ENCODE measurements around the gene CCNK.

CCNK gene

DNA sequence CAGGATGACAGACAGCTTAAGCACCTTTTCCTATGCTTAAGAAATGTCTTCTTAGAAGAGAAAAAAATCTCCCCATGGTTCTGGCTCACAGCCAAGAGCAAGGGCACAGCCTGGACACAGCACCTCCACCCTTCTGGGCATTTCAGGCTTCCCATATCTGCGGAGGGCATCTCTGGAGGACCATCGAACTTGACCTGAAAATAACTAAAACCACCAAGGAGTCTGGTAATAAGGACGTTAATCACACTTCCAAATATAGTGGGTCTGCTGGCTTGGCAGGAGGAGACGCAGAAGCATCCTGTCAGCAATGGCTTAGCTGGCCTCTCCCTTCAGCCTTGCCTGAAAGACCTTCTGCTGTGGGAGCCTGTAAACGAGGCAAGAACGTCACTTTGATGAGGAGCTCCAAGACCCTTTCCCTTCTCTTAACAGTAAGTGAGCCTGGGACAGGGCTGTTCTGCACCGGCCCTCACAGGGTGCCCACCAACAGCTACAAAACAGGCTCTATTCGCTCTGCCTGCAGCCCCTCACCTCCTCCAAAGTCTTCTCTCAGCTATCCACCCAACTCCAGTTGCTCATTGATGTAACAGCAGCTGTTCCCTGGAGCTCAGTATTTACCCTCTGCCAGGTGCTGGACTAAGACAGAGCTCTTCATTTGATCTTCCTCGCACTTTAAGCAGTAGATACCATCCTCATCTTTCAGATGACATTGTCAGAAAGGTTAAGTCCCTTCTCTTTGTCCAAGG lies 13.7 kb upstream of the CCNK start:
- no peak for FAIRE-seq

- no peak for FAIRE-seq
Measured at GRCh38 chr14:99468081-99468480, 13.1 kb upstream of the CCNK start.

- no peak for FAIRE-seq
Measured at GRCh38 chr14:99468836-99469592, 12.2 kb upstream of the CCNK start.

- no peak for FAIRE-seq
Measured at GRCh38 chr14:99471731-99472130, 9.5 kb upstream of the CCNK start.

GRCh38 chr14:99472937-99473336 lies 8.3 kb upstream of the CCNK start:
- no peak for FAIRE-seq

GRCh38 chr14:99473458-99473857 lies 7.8 kb upstream of the CCNK start:
- FAIRE-seq: no peak

GRCh38 chr14:99475179-99475578 lies 6.0 kb upstream of the CCNK start:
- FAIRE-seq: no peak

DNA sequence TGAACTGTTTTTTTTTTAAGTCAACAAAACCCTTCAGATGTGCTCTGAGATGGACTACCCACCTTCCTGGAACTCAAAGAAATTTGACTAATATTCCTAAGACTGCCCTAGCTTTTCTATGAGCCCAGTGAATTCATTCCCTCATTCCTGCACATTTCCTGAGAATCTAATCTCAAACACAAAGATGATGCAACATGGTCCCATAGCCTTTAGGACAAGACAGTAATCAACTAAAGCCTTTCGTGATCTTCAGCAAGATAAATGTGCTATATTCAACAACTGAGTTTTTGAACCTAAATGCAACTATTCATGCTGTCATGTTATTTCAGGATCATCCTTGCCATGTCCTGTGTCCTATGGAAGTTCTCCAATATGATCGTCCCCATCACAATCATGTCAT lies 5.5 kb upstream of the CCNK start:
- no peak for FAIRE-seq

DNA sequence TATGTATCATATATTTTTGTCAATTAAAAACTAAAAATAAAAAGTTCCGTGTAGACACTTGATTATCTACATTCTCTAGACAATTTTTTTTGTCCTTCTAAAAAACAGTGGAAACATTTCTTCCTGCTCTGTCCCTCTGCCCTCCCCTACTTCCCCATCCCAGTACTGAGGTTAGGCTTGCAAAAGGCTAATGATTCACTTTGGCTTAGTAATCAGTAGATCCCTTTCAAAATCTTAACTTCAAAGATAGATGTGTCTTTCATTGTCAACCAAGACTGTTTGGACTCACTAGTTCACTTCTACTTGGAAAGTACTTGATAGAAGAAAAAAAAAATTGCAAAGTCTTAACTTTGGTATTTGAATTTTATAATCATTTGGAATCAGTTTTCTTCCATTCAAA lies 4.3 kb upstream of the CCNK start:
- no peak for FAIRE-seq

DNA sequence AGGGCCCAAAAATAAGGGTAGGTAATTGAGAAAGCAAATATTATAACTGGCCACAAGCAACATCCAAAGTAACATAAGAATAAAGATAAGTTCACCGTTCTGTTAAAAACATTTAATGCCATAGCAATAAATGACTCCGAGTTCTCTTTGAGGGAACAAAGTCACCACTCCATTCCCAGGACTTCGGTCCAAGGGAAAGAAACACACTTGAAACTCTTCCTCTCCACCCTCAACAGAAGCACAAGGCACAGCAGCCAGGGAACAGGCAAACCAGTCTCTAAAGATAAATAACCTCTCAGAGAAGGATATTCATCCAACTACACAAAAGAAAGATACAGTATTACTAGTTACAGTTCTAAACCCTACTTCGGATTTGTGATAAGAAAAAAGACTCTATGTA lies 3.1 kb upstream of the CCNK start:
- no peak for FAIRE-seq

DNA sequence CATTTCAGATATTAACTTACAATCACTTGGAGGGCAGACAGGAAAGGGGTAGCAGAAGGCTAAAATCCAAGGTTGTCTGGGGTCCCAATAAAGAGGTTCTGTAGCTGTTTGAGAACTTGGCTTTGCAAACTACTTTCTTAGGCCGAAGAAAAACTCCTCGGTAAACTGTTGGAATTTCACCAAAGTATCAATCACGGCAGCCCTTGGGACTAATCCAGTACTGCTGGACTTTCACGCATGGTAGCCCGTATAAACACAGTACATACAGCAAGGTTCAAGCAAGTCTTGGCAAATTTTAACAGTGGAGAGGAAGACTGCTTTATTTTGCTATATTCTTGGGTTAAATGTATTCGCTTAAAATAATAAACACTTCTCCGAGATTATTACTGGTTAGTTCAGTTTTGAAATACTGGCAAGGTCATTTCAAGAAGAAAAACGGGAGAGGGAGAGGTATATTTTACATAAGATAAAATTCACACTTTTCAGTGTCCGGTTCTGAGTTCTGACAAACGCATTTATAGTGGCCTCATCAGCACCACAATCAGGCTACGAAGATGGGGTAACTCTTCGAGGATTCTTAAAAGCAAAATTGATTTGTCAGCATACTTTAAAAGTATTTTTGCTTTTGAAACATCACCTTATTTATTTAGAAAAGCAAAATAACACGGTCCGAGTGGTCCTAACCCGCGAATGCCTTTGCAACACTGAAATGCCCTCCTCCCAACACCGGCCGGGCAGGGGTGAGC lies 1.9 kb upstream of the CCNK start:
- FAIRE-seq: no peak

GRCh38 chr14:99479906-99480869 lies 1.0 kb upstream of the CCNK start, which contains the start of gene SETD3:
Gene SETD3, minus strand, starts transcription at chr14:99480859. Its CDS starts 15,054 bp downstream, at chr14:99465805.
- no peak for FAIRE-seq

DNA sequence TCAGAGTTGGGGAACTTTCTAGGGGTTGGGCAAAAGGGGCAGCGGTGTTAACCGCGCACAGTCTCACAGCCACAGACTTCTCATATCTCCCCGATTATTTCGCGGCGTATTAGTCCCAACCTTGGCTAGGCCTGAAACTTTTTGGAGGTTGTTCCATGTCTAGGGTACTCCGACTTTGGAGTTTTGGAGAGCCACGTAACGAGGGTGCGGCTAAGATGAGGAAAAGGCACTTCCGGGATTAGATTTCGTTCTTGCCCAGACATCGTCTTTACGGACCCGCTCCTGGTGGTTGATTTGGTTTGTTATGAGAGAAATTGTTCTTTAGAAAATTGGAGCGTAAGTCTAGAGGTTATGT lies 513 bp downstream of the CCNK start:
- no peak for FAIRE-seq

- peak; percentile 13 for FAIRE-seq
Measured at GRCh38 chr14:99484106-99484505, 2.9 kb downstream of the CCNK start.

DNA sequence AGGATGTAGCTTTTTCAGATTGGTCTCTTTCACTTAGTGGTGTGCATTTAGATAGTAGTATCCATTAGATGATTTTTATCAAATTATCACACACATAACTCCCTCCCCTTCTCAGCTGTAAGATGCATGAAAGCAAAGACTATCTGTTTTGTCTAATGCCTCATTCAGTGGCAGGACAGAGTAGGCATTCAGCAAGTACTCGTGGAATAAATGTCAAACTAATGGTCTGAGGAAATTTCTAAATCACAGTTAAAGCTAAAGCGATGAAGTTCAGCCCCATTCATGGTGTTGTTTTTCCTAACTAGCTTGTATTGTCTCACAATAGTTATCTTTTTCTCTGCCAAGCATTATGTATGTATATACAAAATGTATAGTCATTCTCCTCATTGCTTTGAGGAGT lies 16.1 kb downstream of the CCNK start:
- FAIRE-seq: no peak

DNA sequence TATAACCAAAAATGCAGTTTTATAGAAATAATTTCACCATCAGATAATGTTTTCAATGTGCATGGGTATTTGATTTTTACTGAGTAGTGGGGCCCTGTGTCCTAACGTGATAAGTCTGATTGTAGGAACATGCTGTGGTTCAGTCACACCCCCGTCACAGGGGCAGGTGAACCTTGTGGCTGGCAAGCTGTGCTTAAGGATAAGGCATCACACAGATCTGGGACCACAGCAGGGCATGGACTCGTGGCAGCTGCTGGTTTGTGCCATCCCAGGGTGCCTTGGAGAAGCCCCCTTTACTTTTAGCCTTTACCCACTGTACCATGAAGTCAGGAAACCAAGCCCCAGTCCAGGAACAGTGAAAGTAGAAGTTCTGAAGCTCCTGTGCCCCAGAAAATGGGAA lies 16.7 kb downstream of the CCNK start:
- no peak for FAIRE-seq

- no peak for FAIRE-seq
Measured at GRCh38 chr14:99502989-99503421, 21.8 kb downstream of the CCNK start.

GRCh38 chr14:99503848-99504453 lies 22.7 kb downstream of the CCNK start:
- no peak for FAIRE-seq

DNA sequence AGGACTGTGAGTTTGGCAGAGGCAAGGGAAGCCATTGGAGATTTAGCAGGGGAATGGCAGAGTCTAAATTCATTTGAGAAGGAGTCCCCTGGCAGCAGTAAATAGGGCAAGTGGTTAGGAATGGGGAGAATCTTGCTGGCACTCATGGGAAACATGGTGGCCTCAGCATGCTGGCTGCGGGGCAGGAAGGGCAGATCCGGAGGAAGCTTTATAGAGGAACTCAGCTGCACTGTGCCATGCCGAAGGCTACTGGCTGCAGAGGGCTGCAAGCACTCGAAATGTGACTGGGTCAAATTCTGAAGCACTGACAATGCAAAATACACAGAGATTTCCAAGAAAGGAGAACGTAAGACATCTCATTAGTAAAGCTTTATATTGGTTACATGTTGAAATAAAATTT lies 23.9 kb downstream of the CCNK start:
- FAIRE-seq: no peak

- no peak for FAIRE-seq
Measured at GRCh38 chr14:99506276-99506675, 25.1 kb downstream of the CCNK start.

- FAIRE-seq: no peak
Measured at GRCh38 chr14:99507860-99508640, 26.8 kb downstream of the CCNK start.

All from islet of Langerhans (tissue), 1 donor.